Ecto neural progenitor cell (in vitro differentiated cells): ENCODE results near the gene XPNPEP1.
A peak's percentile ranks its signal among the peaks of the same experiment; 100 is the strongest.

Experiments used
- DNase-seq: peaks from one replicate; pipeline ENCODE4 v3.0.0-alpha.2; 2018; ENCODE audit warnings: low spot score

XPNPEP1 gene

DNA sequence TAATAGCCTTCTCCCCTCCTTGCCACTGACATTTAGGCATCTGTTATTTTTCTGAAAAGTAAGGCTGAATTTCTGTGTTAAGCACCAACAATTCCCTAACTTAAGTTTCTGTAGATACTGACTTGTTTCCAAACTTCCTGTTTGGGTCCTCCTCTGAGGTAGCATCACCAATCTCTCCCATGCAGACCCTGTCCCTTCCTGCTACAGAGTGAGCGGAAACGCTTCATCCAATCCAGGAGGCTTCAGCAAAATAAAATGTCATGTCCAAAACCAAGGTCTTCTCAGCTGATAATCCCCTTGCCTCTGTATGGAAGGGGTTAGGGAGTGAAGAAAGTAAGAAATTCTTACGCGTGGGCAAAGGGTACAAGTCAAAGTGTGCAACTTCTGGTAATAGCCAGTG is 29.9 kb downstream of the XPNPEP1 start:
- no peak for DNase-seq

DNA sequence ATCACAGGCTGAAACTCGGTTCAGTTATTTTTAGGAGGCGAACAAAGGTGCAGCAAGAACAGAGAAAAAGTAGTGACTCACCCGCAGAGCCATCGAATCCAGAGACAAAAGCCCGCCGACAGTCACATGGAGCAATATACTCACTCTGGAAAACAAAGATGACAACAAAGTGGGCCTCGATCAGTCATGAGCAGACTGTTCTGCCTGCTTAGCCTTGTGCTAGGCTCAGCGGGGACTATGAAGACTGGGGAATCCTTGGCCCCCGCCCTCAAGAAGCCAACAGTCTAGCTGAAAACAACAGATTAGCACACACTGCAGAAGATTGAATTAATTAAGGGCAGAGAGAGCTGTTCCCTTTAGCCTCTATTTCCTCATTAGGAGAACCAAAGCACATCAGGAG is 30.4 kb downstream of the XPNPEP1 start:
- no peak for DNase-seq

DNA sequence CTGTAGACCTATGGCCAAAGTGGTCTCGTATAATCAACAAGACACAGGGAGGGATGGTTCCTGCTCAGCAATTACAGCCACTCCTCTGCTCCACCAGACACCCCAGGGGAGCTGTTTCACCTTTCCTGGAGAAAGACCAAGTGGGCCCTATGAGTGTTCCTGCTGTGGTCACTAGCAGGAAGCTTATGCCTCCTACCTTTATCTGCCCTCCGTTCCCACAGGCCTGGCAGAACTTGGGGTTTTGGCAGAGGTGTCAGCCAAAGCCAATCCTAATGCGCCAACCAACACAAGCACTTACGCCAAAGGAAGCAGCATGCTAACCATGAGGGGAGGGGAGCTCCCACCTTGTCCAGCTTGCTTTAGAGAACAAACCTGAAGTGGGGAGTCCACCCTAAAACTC is 31.2 kb downstream of the XPNPEP1 start:
- no peak for DNase-seq

DNA sequence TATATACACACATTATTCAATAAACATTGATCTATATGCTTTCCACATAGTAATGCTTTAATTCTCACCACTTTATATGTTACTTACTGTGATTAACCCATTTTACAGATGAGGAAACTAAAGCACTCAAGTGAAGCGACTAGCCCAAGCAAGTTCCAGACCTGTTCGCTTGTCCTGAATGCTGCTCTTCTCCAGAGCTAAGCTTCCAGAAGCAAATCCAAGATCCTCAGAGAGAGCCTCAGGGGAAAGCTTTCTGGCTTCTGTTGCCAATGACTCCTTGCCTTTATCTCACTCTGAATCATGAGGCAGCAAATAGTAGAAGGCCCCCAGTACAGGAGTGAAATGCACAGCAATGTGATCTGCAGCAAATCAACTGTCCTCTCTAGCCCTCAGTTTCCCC is 32.2 kb downstream of the XPNPEP1 start:
- no peak for DNase-seq

DNA sequence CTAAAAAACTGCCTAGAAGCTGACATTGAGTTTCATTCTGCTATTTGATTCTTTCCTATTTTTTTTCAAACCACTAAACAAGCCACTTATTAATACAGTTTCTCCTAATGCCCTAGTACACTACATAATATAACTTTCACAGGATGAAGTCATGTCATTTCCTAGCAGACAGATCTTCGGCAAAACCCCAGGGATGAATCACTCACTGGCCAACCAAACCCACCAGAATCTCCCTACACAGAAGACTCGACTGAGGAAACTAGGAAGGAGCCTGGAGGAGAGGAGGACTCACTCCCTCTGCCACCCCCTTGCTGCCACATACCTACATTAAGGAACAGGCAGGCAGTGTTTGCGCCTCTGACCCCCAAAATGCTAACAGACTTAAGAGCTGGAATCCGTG is 33.4 kb downstream of the XPNPEP1 start:
- no peak for DNase-seq

DNA sequence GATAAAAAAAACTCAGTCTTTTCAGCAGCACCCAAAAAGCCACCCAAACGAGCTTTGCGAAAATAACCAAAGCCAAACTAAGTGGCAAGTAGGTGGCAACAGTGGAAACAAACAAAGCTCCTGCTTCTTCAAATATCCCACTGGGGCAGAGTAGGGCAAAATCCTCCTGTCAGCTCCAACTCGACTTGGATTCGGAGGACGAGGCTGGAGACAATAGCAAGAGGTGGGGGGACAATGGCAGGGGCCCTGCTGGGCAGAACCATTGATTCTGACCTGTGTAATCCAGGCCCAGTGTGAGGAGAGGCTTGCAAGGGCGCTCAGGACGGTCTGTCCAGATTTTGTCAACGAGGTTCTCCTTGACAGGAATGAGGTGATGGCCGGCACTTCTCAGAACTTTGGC is 35.5 kb downstream of the XPNPEP1 start:
- no peak for DNase-seq

DNA sequence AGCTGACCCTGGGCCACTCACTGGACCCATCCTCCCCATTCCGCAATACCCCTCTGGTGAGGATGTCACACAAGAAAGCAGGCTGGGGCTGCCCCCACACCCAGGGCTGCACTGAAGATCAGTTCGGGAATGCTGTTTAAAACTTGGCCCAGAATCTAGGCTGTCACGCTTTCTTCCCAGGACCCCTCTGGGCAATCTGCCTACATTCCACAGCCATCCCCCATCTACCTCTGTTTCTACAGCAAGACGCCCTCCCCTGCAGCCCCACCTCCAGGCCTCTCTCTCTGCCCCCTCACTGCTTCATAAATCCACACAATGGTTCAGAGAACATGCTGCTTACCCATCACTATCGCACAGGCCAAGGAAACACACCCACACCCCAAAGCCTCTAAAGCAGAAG is 36.1 kb downstream of the XPNPEP1 start:
- DNase-seq = no peak

DNA sequence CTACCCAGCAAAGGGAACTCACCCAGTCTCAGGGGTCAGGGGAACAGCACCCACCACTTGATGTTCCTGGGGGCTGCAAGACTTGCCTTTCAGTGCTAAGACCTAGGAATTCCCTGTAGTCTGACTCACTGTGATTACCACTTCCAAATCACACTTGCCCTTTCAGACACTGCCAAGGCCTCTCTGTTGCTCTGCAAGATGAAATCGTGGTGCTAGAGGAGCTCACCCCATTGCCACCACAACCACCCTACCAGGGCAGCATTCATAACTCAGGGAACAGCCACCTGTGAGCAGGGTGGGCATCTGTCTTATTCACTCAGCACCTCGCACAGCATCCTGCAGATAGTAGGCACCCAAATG is 36.5 kb downstream of the XPNPEP1 start:
- DNase-seq = no peak

DNA sequence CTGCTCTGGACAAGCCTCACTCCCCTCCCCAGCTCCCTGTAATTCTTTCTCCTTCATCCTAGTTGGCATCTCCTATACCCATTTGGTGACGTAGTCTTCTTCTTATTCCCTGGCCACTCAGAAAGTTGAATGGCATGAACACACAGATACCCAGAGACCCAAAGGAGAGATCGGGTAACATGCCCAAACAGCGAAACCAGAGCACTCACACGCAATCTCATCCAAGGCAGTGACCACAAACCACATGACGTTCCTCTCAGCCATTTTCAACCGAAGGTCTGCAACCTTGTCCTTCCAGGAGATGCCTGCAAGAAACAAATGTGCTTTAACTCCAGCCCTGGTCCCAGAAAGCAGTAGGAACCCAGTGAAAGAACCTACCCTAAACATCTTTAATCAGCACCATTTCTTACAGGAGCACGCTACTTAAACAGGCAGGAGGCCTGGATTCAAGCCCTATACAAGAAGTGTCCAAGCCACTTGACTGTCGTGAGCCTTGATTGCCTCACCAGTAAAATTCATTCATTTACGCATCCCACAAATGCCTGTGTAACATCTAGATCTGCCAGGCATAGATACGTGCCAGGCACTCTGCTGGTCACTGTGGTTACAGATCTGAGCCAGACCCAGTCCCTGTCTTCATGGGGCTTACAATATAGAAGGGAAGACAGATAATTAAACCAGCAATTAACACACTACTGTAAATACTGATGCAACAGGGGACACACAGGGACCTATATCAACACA is 37.1 kb downstream of the XPNPEP1 start:
- no peak for DNase-seq

DNA sequence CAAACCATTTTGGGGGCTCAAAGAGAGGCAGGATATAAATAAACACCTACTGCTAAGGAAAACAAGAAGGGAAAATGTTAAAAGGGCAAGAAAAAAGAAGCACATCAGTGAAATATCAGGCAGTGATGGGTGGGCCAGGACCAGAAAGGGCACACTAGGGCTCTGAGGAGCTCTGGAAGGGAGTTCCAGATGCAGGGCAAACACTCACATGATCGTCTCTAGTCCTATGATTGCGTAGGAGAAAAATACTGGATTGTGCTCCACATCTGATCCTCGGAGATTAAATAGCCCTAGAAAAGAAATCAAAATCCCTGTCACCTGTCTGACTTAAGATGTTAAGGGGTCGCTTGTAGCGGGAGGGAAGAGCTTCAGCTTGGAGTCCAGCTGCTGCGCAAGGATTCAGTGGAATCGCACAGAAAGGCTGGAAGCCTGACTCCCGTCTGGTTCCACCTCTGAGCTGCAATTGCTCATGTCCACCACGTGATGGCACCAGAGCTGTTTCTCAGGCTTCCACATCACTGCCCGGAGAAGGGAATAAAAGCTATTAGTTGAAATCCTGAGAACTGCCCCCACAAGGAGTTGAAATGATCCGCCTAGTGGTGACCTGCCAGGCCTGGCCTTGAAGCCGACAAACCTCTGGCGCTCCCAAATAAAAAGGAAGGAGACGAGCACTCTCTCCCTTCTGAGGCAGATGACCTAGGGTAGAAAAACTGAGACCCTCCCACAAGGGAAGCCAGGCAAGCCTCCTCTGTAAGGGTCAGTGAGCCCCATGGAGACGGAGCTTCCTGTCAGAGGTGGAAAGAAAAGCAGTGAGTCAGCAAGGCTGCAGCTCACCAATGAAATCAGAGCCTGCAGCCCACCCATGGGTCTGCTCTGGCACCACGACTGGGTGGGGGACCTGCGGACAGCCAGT is 39.2 kb downstream of the XPNPEP1 start:
- peak; percentile 88 for DNase-seq

DNA sequence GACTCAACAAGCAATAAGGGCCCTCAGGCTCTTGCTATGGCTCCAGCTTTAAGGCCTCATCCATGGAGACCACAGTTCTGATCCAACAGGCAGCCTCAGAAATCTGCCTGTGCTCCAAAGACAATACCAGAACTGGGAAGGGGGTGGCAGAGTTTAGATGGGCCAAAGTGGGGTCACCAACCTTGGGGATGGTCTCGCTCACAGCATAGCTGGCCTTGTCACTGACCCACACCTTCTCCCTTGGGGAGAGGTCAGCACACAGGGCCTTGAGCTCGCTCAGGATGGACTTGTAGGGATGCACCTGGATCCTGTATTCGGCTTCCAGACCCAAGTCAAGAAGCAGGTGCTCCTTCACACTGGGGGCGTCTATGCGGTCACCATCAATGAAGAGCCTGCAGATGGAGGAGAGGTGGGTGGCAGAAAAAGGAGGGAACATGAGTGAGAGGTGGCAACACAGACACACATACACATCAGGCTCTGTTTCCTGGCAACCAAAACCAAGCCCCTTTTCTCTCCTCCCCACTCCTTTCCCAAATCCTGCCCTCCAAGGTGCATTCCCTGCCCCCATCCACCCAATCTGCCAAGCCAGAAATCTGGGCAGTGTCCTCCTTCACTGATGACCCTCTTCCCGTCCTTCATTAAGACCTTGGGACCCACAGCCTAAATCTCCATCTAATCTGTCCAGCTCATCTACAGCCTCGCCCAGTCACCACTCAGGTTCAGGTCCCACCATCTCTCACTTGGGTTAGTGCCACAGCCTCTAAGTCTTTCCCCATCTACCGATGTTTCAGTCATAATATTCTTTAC is 40.9 kb downstream of the XPNPEP1 start:
- no peak for DNase-seq

DNA sequence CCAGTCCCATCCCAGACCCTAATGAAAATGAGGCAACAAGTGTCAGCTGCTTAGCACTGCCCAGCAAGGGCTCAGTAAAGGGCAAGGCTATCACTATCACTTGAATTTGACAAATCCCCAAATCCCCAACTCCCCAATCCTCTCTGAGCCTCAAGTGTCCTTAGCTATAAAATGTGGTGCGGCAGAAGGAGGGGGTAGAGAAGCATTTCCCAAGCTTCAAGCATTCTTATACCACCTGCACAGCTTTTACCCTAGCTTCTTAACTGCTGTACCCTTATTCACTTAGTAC is 41.6 kb downstream of the XPNPEP1 start:
- no peak for DNase-seq

DNA sequence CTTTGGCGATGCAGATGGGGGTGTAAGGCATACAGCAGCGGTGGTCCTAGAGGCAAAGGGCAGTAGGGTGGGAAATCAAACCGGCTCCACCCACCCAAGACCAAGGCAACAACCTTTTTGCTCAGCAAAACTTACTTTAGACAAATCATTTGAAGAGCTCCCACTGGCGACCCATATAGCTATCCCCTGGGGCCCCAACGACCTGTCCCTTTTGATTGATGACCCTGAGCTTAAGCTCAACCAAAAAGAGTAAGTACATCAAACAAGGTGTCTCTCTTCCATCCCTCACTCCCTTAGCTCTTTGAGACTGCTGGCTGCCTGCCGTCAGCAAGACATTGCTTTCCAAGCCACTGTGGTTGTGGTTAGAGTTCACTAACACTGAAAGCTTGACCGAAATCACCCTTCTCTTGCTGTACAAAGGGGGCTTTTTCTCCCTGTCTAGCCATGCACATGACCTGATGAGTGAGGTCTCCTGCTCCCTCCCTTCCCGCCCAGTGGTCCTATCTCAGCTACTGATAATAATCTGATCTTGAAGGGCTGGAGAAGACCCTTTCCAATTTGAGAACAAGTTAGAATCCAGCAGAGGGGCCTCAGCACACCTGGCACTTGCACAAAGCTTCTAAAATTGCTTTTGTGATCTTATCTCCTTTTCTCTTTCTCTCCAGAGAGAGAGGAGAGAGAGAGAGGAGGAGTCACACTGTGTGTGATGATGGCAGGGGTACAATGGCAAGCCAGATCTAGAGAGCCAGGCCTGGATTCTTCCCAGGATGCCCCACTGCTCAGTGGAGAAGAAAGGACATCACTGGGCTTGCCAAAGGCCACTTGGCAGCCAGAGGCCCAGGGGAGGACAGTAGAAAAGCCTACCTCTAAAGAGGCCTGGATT is 42.2 kb downstream of the XPNPEP1 start:
- no peak for DNase-seq

DNA sequence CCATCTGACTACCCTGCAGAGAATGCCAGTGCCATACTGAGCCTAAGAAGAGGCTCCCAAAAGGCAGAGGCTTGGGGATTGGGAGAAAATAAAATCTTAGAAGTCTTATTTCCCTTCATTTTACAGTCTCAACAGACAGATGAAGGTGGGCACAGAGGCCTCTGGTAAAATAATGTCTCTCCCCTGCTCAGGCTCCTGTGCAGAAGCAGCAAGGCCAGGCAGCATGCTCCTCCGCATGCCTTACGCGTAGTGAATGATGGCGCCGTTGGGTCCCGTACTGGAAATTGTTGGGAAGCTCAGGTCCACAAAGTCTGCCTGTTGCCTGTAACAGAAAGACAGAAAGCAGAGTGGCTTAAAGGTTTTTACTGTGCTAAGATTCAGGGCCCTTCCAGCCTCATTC is 45.8 kb downstream of the XPNPEP1 start:
- DNase-seq = no peak

DNA sequence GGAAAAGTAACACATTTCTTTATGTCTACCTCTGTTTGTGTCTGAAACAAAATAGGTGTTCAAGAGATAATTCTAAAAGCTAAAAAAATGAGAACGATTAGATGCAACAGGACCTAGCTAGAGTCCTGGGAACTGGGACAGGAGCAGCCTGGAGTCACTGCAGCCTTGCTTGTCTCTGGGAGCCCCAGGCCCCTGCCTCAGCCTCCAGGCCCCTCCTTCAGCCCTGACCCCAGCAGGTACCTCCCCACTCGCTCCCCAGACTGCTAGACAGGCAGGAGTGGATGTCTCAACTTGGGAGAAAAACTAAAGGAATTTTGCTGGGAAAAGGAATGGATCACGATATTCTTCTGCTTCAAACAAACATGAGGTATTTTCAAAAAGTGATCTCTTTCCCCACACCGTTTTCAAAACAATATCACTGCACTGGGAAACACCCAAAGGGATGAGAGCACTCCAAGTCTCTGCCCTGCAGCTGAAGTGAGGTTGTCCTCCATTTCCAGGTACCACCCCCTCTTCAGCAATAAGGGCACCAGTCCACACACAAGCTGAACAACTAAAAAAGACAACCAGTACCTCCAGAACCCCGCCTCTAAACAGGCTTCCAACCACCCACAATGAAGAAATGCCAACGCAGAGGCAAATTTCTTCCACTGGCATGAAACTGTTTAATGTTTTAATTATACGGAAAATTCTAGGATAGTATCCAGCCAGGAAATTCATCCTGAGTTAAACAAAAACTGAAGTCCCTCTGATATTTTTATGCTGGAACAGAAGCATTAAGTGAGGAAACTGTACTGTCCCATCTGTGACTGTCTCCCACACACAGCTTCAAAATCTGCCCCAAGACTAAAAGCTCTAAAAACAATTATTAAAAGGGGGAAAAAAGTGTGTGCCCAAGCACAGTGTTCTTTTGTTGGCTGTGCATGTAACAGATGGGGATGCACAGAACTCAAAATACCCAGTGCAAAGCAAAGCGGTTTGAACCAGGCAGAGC is 47.2 kb downstream of the XPNPEP1 start:
- no peak for DNase-seq

DNA sequence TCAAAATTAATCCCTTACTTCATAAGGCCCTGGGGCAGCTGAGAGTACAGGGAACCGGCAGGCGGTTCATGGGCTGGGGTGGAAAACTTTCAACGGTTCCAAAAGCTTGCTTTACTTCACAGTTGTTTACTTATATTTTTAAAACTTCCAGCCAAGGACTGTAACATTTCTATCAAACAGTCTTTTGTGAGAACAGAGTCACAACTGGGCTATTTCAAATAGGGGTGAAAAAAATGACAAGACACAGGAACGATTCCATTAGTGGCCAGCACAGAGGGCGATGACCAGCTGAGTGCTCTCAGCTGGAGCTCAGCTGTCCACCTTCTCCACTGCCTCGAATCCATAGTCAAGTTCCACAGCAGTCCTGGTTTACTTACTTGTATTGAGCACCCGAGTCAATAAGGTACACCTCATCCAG is 48.2 kb downstream of the XPNPEP1 start:
- no peak for DNase-seq

DNA sequence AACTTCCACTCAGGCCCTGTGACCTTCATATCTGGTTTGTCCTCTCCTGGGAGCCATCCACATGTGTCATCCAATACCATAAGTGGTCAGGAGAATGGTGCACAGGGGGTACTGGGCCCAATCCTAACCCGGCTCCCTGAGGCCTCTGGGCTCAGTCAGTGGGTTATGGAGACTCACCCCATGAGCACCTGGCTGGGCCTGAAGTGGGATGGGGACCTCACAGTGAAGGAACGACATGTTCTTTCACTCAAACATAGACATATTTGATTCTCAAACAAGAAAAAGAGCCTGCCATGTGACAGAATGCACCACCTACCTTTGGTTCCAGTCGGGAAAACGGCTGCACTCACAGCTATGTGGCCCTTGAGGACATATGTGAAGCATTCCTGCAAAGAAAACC is 51.8 kb downstream of the XPNPEP1 start:
- no peak for DNase-seq

DNA sequence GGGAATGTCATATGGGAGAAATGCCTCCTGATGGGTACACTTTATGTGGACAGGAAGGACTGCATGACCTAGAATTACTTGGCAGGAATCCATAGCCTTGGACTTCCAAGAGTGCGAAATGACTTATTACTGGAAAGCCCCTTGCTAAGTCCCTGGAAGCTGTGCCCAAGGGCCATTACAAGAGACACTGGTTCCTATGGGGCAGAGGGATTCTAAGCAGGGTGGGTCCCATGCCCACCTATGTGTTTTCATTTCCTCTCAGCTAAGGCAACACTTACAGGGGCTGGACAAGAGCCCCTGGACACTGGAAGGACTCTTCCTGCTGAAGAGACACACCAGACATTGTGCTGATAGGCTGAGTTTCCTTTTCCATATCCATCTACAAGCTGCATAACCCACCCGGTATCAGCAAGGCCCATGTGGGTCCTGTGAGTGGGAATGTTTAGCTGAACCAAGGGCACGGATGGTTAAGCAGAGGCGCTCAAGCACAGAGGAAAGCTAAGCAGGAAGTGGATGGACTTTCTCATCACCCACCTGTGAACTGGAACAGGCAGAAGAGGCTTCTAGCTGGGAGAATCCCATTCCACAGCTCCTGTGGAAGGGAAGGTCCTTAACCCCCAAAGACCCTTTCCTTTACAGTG is 56.2 kb downstream of the XPNPEP1 start:
- no peak for DNase-seq

DNA sequence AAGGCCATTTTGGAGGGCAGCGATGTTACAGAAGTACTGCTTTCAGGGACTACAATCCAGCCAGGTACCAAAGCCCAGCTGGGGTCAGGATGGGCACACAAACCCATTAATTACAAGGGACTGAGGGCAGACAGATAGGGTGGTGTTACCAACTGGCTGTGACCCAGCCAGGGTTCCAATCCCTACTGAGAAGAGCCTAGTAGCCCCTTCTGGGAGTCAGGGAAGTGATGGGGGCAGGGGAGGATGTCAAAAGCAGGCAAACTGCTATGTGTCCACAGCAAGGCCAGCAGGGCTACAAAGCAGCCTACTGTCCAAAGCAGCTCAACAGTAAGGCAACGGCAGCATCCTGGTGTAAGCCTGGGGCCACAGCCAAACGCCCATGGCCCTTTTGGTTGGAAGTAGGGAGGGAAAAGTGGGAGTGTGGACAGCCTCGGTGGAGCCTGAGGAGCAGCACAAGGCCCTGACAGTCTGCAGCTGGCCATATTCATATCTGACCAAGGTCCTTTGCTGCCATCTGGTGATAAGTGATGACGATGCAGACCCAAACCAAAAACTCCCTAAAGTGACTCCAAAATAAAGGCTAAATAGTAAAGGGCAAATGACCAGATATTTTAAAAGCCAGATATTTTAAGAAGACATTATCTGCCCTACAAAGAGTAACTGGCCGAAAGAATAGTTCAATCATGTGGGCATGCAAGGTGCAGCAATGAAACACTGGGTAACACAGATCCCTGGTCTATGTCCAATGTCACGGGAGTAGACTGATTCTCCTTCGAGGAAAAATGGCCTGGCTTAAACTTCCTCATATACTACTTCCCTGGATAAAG is 56.9 kb downstream of the XPNPEP1 start:
- peak; percentile 54 for DNase-seq
